Measurements from ENCODE around the gene GLYR1. TPM values are rescaled to one million over a fixed set of nuclear protein-coding genes. Genes with fewer than 3 reads are reported as not detected.

Gene GLYR1
- total and polyA plus RNA-seq, 9 of the 15 experiments (the other 6 are each of a cell fraction or from before 2014, with no cell fraction given): 6.7 to 99.2 (median 60.2) TPM

- TF ChIP-seq ZNF146 (CRISPR knock-in tag; IDR thresholded peaks at IDR 0.05; ENCODE audit: unreplicated experiment) (no peak), SIN3B (IDR thresholded peaks at IDR 0.05; ENCODE audit: low read depth) (peak; percentile 97), DEAF1 (CRISPR knock-in tag; IDR thresholded peaks at IDR 0.05) (no peak), BHLHE40 (IDR thresholded peaks at IDR 0.05; ENCODE audit: low read length) (peak; percentile 96), FOXJ3 (CRISPR knock-in tag; IDR thresholded peaks at IDR 0.05) (no peak), PHB (CRISPR knock-in tag; IDR thresholded peaks at IDR 0.05) (0 out of 2 replicates have a peak, but pooled peaks have one; percentile 71), BACH1 (tag; IDR thresholded peaks at IDR 0.05) (no peak), NFATC3 (IDR thresholded peaks at IDR 0.05) (no peak), THRB (CRISPR knock-in tag; conservative IDR thresholded peaks at IDR 0.05) (no peak), ARID2 (IDR thresholded peaks at IDR 0.05) (no peak), SRF (CRISPR knock-in tag; IDR thresholded peaks at IDR 0.05) (0 out of 4 replicates have a peak, but pooled peaks of 1 of the 2 experiments have one; percentile 16), RFX1 (IDR thresholded peaks at IDR 0.05) (no peak), KAT2B (IDR thresholded peaks at IDR 0.05; ENCODE audit: low read depth, low read length) (no peak), SNRNP70 (optimal IDR thresholded peaks at IDR 0.05; ENCODE audit: low read depth, low read length) (no peak), SMAD1 (IDR thresholded peaks at IDR 0.05; ENCODE audit: low read depth, low read length, partially characterized antibody) (peak; percentile 22), ZNF511 (CRISPR knock-in tag; IDR thresholded peaks at IDR 0.05) (no peak), EP300 (IDR thresholded peaks at IDR 0.05; ENCODE audit: low read length) (no peak), RBM34 (IDR thresholded peaks at IDR 0.05; ENCODE audit: borderline replicate concordance, insufficient read depth, low read length) (0 out of 2 replicates have a peak, but pooled peaks have one; percentile 28), CHCHD3 (CRISPR knock-in tag; IDR thresholded peaks at IDR 0.05) (no peak), PML (IDR thresholded peaks at IDR 0.05; ENCODE audit: low read length) (peak; percentile 60; the same call in 1 of the 2 replicates), RHOXF2B (CRISPR knock-in tag; conservative IDR thresholded peaks at IDR 0.05) (no peak), ZBTB33 (CRISPR knock-in tag; IDR thresholded peaks at IDR 0.05) (no peak), ZNF239 (CRISPR knock-in tag; IDR thresholded peaks at IDR 0.05) (no peak), LARP7 (IDR thresholded peaks at IDR 0.05) (no peak), CREB1 (IDR thresholded peaks at IDR 0.05) (peak; percentile 95), CREB1 (CRISPR knock-in tag; IDR thresholded peaks at IDR 0.05) (peak; percentile 97)
These were observed at the start of gene GLYR1, which contains the start of gene UBN1 (continued) for GRCh38 chr16:4846901-4847773.

Data from K562 (cell line).